ENCODE measurements around the gene CSTF2T.

- TF ChIP-seq CTCF (IDR thresholded peaks at IDR 0.05) (no peak), POLR2A (IDR thresholded peaks at IDR 0.05) (no peak)
Measured at GRCh38 chr10:51654918-51655317, 44.5 kb downstream of the CSTF2T start.
